WTC11 (cell line): ENCODE measurements around the gene CPE. TPM values are rescaled to one million over a fixed set of nuclear protein-coding genes. Genes with fewer than 3 reads are reported as not detected.

Experiments
- ATAC-seq: fragments of 200-7000 bp; cut with Tn5 transposase; 2 replicates; pipeline ENCODE4 v1.10.0; 2021; ENCODE audit warnings: mild to moderate bottlenecking, moderate library complexity
- CTCF ChIA-PET: fragments of 300-600 bp; sonication (Branson Sonifier 250); formaldehyde crosslinking; loops from one replicate; lab custom pipeline; 2021; ENCODE audit warnings: antibody characterized with exemption; lab: Charles Lee
- POLR2A ChIA-PET: fragments of 350-600 bp; sonication (Branson Sonifier 250); formaldehyde crosslinking; loops from one replicate; lab custom pipeline; 2021; ENCODE audit warnings: antibody characterized with exemption; lab: Charles Lee
- DNase-seq: peaks from one replicate; pipeline ENCODE4 v3.0.0; 2021; ENCODE audit warnings: low spot score
- H3K27ac Mint-ChIP-seq: 2 replicates; pipeline ENCODE4 v1.8.0; 2021; ENCODE audit warnings: mixed read lengths
- H3K27me3 Mint-ChIP-seq: 2 replicates; pipeline ENCODE4 v1.8.0; 2021; ENCODE audit warnings: low read depth, mild to moderate bottlenecking, moderate library complexity, mixed read lengths
- H3K36me3 Mint-ChIP-seq: 2 replicates; pipeline ENCODE4 v1.8.0; 2021; ENCODE audit warnings: mixed read lengths
- H3K4me1 Mint-ChIP-seq: 2 replicates; pipeline ENCODE4 v1.8.0; 2022; ENCODE audit warnings: mixed read lengths
- H3K4me3 Mint-ChIP-seq: 2 replicates; pipeline ENCODE4 v1.8.0; 2021; ENCODE audit warnings: mild to moderate bottlenecking, moderate library complexity, mixed read lengths
- H3K9me3 Mint-ChIP-seq: 2 replicates; pipeline ENCODE4 v1.8.0; 2021; ENCODE audit warnings: mixed read lengths
- CREM ChIP-seq: sonication (generic); formaldehyde crosslinking; IDR thresholded peaks from 2 replicates; pipeline ENCODE4 v1.8.1; 2022; ENCODE audit warnings: mild to moderate bottlenecking, missing genetic modification reagents, moderate library complexity
- EMX1 ChIP-seq: fragments of 250-450 bp; sonication (Bioruptor Pico); IDR thresholded peaks from 2 replicates; pipeline ENCODE4 v1.8.0; 2021; ENCODE audit warnings: mild to moderate bottlenecking
- ETV6 ChIP-seq: sonication (generic); formaldehyde crosslinking; IDR thresholded peaks from 2 replicates; pipeline ENCODE4 v1.8.1; 2022; ENCODE audit warnings: mild to moderate bottlenecking, missing genetic modification reagents
- HMGA2 ChIP-seq: fragments of 250-450 bp; sonication (Bioruptor Pico); IDR thresholded peaks from 2 replicates; pipeline ENCODE4 v1.4.0; 2021; ENCODE audit warnings: mild to moderate bottlenecking, moderate library complexity
- IRF2 ChIP-seq: sonication (generic); formaldehyde crosslinking; IDR thresholded peaks from 2 replicates; pipeline ENCODE4 v1.8.0; 2022; ENCODE audit warnings: low read depth, missing genetic modification reagents, borderline replicate concordance
- JAZF1 ChIP-seq: fragments of 250-450 bp; sonication (Bioruptor Pico); IDR thresholded peaks from 2 replicates; pipeline ENCODE4 v1.9.0; 2021; ENCODE audit warnings: moderate library complexity, mild to moderate bottlenecking, inconsistent platforms
- MXD4 ChIP-seq: fragments of 250-450 bp; sonication (Bioruptor Pico); IDR thresholded peaks from 2 replicates; pipeline ENCODE4 v1.8.0; 2021; ENCODE audit warnings: mild to moderate bottlenecking, moderate library complexity, borderline replicate concordance
- MYBL2 ChIP-seq: sonication (generic); formaldehyde crosslinking; IDR thresholded peaks from 2 replicates; pipeline ENCODE4 v1.8.1; 2023; ENCODE audit warnings: mild to moderate bottlenecking, moderate library complexity, missing genetic modification reagents
- NR2C2 ChIP-seq: sonication (generic); formaldehyde crosslinking; IDR thresholded peaks from 2 replicates; pipeline ENCODE4 v1.8.0; 2022; ENCODE audit warnings: mild to moderate bottlenecking, missing genetic modification reagents
- RORB ChIP-seq: fragments of 250-450 bp; sonication (Bioruptor Pico); IDR thresholded peaks from 2 replicates; pipeline ENCODE4 v1.9.0; 2021; ENCODE audit warnings: mild to moderate bottlenecking
- TEAD4 ChIP-seq: sonication (generic); formaldehyde crosslinking; IDR thresholded peaks from 2 replicates; pipeline ENCODE4 v1.8.0; 2022; ENCODE audit warnings: mild to moderate bottlenecking, missing genetic modification reagents
- TP53 ChIP-seq: sonication (generic); formaldehyde crosslinking; IDR thresholded peaks from 2 replicates; pipeline ENCODE4 v1.8.1; 2023; ENCODE audit warnings: mild to moderate bottlenecking, missing genetic modification reagents
- ZBTB21 ChIP-seq: sonication (generic); formaldehyde crosslinking; IDR thresholded peaks from 2 replicates; pipeline ENCODE4 v1.8.1; 2023; ENCODE audit warnings: mild to moderate bottlenecking, missing genetic modification reagents, borderline replicate concordance
- ZNF232 ChIP-seq: sonication (generic); formaldehyde crosslinking; IDR thresholded peaks from 2 replicates; pipeline ENCODE4 v1.8.0; 2022; ENCODE audit warnings: mild to moderate bottlenecking, missing genetic modification reagents
- ZNF263 ChIP-seq: sonication (generic); formaldehyde crosslinking; IDR thresholded peaks from 2 replicates; pipeline ENCODE4 v1.8.1; 2022; ENCODE audit warnings: low read depth, mild to moderate bottlenecking, moderate library complexity, missing genetic modification reagents
- ZNF317 ChIP-seq: sonication (generic); formaldehyde crosslinking; IDR thresholded peaks from 2 replicates; pipeline ENCODE4 v1.8.1; 2023; ENCODE audit warnings: low read depth, mild to moderate bottlenecking, moderate library complexity, missing genetic modification reagents, borderline replicate concordance
- ZNF423 ChIP-seq: fragments of 250-450 bp; sonication (Bioruptor Pico); IDR thresholded peaks from 2 replicates; pipeline ENCODE4 v2.1.2; 2022; ENCODE audit warnings: mild to moderate bottlenecking, moderate library complexity
- ZNF671 ChIP-seq: fragments of 250-450 bp; sonication (Bioruptor Pico); IDR thresholded peaks from 2 replicates; pipeline ENCODE4 v1.8.0; 2021; ENCODE audit warnings: mild to moderate bottlenecking
- total RNA-seq: library from RNA; stranded (reverse); gene quantifications from 3 replicates; pipeline ENCODE4 v1.2.3, GENCODE V29; 2021
- TF ChIP-seq, protein P1 (sequence below): fragments of 250-450 bp; sonication (Bioruptor Pico); IDR thresholded peaks from 2 replicates; pipeline ENCODE4 v1.9.0; 2021; ENCODE audit warnings: mild to moderate bottlenecking, borderline replicate concordance
- TF ChIP-seq, protein P2 (sequence below): fragments of 250-450 bp; sonication (Bioruptor Pico); IDR thresholded peaks from 2 replicates; pipeline ENCODE4 v1.9.0; 2021; ENCODE audit warnings: moderate library complexity, mild to moderate bottlenecking, inconsistent platforms, borderline replicate concordance
- TF ChIP-seq, protein P3 (sequence below): sonication (generic); formaldehyde crosslinking; IDR thresholded peaks from 2 replicates; pipeline ENCODE4 v1.8.0; 2022; ENCODE audit warnings: mild to moderate bottlenecking, missing genetic modification reagents
- TF ChIP-seq, protein P4 (sequence below): sonication (generic); formaldehyde crosslinking; IDR thresholded peaks from 2 replicates; pipeline ENCODE4 v1.8.1; 2022; ENCODE audit warnings: missing genetic modification reagents, borderline replicate concordance
- TF ChIP-seq, protein P5 (sequence below): fragments of 250-450 bp; sonication (Bioruptor Pico); IDR thresholded peaks from 2 replicates; pipeline ENCODE4 v1.8.0; 2021; ENCODE audit warnings: mild to moderate bottlenecking
- TF ChIP-seq, protein P6 (sequence below): sonication (generic); formaldehyde crosslinking; IDR thresholded peaks from 2 replicates; pipeline ENCODE4 v1.8.0; 2023; ENCODE audit warnings: missing genetic modification reagents
- TF ChIP-seq, protein P7 (sequence below): sonication (generic); formaldehyde crosslinking; IDR thresholded peaks from 2 replicates; pipeline ENCODE4 v1.8.1; 2023; ENCODE audit warnings: mild to moderate bottlenecking, missing genetic modification reagents

Gene CPE
- total RNA-seq, 1 experiment from 2014 or later, result 9.2 TPM

DNA sequence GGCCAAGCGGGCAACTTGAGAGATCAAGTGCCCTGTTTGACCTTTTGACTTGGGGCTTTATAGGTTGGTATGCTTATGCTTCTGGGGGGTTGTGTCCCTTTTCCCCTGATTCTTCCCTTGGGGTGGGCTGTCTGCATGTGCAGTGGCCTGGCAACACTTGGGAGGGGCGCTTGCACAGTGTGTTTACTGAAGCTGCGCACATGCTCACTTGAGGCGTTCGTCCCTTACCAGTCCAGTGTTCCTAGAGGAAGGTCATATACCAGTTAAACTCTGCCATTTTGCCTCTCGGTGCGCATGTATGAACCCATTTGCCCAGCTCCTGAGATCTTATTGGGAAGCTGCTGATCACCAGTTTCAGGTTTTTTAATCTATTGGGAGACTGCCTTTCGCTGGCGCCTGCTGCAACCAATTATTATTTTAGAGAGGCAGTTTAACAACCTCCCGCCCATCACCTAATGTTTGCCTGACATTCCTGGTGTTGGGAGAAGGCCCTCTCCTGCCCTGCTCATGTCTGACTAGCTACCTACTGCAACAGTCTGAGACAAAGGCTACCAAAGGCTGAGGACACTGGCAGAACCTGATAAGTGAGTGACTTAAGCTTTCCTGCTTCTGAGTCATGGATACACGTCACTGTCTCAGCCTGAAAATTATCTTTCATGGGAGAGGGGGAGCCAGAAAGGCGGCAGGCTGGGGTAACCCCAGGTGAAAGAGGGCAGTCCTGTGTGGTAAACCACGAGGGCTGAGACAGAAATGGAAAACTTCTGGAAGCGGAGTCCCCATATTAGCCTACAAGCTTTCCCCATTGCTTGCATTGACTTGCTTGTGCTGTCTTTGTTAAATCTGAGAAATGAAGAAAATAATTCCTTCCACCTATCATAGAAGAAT lies 97.6 kb downstream of the CPE start:
- peaks cover 25% of the 10 kb centered on the region for H3K9me3 Mint-ChIP-seq
- H3K4me3 Mint-ChIP-seq, result no peak overlapping the region
- TF ChIP-seq RORB (CRISPR knock-in tag) (no peak), HMGA2 (CRISPR knock-in tag) (no peak), ETV6 (CRISPR knock-in tag) (no peak), MYBL2 (CRISPR knock-in tag) (no peak), EMX1 (CRISPR knock-in tag) (no peak), TP53 (no peak), ZNF263 (CRISPR knock-in tag) (no peak), JAZF1 (no peak), ZNF423 (CRISPR knock-in tag) (no peak)
- TF ChIP-seq, protein P1, sequence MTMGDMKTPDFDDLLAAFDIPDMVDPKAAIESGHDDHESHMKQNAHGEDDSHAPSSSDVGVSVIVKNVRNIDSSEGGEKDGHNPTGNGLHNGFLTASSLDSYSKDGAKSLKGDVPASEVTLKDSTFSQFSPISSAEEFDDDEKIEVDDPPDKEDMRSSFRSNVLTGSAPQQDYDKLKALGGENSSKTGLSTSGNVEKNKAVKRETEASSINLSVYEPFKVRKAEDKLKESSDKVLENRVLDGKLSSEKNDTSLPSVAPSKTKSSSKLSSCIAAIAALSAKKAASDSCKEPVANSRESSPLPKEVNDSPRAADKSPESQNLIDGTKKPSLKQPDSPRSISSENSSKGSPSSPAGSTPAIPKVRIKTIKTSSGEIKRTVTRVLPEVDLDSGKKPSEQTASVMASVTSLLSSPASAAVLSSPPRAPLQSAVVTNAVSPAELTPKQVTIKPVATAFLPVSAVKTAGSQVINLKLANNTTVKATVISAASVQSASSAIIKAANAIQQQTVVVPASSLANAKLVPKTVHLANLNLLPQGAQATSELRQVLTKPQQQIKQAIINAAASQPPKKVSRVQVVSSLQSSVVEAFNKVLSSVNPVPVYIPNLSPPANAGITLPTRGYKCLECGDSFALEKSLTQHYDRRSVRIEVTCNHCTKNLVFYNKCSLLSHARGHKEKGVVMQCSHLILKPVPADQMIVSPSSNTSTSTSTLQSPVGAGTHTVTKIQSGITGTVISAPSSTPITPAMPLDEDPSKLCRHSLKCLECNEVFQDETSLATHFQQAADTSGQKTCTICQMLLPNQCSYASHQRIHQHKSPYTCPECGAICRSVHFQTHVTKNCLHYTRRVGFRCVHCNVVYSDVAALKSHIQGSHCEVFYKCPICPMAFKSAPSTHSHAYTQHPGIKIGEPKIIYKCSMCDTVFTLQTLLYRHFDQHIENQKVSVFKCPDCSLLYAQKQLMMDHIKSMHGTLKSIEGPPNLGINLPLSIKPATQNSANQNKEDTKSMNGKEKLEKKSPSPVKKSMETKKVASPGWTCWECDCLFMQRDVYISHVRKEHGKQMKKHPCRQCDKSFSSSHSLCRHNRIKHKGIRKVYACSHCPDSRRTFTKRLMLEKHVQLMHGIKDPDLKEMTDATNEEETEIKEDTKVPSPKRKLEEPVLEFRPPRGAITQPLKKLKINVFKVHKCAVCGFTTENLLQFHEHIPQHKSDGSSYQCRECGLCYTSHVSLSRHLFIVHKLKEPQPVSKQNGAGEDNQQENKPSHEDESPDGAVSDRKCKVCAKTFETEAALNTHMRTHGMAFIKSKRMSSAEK (CRISPR knock-in tag), result no peak
- TF ChIP-seq, protein P2, sequence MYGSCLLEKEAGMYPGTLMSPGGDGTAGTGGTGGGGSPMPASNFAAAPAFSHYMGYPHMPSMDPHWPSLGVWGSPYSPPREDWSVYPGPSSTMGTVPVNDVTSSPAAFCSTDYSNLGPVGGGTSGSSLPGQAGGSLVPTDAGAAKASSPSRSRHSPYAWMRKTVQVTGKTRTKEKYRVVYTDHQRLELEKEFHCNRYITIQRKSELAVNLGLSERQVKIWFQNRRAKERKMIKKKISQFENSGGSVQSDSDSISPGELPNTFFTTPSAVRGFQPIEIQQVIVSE, result no peak
- TF ChIP-seq, protein P3, sequence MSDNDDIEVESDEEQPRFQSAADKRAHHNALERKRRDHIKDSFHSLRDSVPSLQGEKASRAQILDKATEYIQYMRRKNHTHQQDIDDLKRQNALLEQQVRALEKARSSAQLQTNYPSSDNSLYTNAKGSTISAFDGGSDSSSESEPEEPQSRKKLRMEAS (CRISPR knock-in tag), result no peak
- ATAC-seq (no peak), DNase-seq (no peak)
- no peaks in the 10 kb centered on the region for H3K4me1 Mint-ChIP-seq
- H3K36me3 Mint-ChIP-seq, result peaks cover 6% of the 10 kb centered on the region
- H3K27me3 Mint-ChIP-seq, result peaks cover 7% of the 10 kb centered on the region
- ChIA-PET CTCF (interaction anchor here (1.2 kb wide), 1 partner anchor 121 kb away, joined by 3 read pairs; no protein-coding TSS in a partner anchor), POLR2A (no interaction called here)
- no peak overlapping the region for H3K27ac Mint-ChIP-seq

DNA sequence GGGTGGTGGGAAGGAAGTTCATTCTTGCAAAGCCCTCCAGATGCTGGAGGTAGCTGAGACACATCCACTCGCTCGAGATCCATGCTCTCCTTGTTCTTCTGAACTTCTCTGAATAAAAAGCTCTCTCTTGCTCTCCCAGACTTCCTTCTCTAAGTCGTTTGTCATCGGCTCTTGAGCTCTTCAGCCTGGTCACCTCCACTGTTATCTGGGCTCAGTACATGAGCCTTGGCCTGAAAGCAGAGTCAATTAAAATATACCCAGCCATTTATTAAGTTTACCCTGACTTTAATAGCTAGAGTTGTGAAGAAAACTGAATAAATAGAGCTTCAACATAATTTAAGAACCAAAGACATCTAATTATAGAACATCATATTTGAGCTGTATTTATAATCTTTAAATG lies 99.0 kb downstream of the CPE start:
- Mint-ChIP-seq H3K4me1 (no peaks in the 10 kb centered on the region), H3K9me3 (peaks cover 29% of the 10 kb centered on the region), H3K4me3 (no peak overlapping the region), H3K27ac (no peak overlapping the region), H3K27me3 (peaks cover 7% of the 10 kb centered on the region), H3K36me3 (peaks cover 6% of the 10 kb centered on the region)
- ChIA-PET POLR2A (no interaction called here), CTCF (interaction anchor here (1.8 kb wide), 1 partner anchor 15 kb away, joined by 9 read pairs; no protein-coding TSS in a partner anchor)
- ATAC-seq (no peak), DNase-seq (no peak)
- TF ChIP-seq IRF2 (CRISPR knock-in tag) (no peak), ZBTB21 (no peak), ZNF232 (no peak), ZNF317 (CRISPR knock-in tag) (no peak), EMX1 (CRISPR knock-in tag) (no peak), CREM (CRISPR knock-in tag) (no peak), TEAD4 (CRISPR knock-in tag) (no peak), MXD4 (no peak), ZNF671 (CRISPR knock-in tag) (no peak), NR2C2 (CRISPR knock-in tag) (no peak)
- TF ChIP-seq, protein P4, sequence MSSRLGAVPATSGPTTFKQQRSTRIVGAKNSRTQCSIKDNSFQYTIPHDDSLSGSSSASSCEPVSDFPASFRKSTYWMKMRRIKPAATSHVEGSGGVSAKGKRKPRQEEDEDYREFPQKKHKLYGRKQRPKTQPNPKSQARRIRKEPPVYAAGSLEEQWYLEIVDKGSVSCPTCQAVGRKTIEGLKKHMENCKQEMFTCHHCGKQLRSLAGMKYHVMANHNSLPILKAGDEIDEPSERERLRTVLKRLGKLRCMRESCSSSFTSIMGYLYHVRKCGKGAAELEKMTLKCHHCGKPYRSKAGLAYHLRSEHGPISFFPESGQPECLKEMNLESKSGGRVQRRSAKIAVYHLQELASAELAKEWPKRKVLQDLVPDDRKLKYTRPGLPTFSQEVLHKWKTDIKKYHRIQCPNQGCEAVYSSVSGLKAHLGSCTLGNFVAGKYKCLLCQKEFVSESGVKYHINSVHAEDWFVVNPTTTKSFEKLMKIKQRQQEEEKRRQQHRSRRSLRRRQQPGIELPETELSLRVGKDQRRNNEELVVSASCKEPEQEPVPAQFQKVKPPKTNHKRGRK (CRISPR knock-in tag), result no peak
- TF ChIP-seq, protein P5, sequence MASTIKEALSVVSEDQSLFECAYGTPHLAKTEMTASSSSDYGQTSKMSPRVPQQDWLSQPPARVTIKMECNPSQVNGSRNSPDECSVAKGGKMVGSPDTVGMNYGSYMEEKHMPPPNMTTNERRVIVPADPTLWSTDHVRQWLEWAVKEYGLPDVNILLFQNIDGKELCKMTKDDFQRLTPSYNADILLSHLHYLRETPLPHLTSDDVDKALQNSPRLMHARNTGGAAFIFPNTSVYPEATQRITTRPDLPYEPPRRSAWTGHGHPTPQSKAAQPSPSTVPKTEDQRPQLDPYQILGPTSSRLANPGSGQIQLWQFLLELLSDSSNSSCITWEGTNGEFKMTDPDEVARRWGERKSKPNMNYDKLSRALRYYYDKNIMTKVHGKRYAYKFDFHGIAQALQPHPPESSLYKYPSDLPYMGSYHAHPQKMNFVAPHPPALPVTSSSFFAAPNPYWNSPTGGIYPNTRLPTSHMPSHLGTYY (CRISPR knock-in tag), result no peak
- TF ChIP-seq, protein P6, sequence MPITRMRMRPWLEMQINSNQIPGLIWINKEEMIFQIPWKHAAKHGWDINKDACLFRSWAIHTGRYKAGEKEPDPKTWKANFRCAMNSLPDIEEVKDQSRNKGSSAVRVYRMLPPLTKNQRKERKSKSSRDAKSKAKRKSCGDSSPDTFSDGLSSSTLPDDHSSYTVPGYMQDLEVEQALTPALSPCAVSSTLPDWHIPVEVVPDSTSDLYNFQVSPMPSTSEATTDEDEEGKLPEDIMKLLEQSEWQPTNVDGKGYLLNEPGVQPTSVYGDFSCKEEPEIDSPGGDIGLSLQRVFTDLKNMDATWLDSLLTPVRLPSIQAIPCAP, result no peak
- TF ChIP-seq, protein P7, sequence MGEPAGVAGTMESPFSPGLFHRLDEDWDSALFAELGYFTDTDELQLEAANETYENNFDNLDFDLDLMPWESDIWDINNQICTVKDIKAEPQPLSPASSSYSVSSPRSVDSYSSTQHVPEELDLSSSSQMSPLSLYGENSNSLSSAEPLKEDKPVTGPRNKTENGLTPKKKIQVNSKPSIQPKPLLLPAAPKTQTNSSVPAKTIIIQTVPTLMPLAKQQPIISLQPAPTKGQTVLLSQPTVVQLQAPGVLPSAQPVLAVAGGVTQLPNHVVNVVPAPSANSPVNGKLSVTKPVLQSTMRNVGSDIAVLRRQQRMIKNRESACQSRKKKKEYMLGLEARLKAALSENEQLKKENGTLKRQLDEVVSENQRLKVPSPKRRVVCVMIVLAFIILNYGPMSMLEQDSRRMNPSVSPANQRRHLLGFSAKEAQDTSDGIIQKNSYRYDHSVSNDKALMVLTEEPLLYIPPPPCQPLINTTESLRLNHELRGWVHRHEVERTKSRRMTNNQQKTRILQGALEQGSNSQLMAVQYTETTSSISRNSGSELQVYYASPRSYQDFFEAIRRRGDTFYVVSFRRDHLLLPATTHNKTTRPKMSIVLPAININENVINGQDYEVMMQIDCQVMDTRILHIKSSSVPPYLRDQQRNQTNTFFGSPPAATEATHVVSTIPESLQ (CRISPR knock-in tag), result no peak
